ENCODE results near the gene PIAS4.

DNA sequence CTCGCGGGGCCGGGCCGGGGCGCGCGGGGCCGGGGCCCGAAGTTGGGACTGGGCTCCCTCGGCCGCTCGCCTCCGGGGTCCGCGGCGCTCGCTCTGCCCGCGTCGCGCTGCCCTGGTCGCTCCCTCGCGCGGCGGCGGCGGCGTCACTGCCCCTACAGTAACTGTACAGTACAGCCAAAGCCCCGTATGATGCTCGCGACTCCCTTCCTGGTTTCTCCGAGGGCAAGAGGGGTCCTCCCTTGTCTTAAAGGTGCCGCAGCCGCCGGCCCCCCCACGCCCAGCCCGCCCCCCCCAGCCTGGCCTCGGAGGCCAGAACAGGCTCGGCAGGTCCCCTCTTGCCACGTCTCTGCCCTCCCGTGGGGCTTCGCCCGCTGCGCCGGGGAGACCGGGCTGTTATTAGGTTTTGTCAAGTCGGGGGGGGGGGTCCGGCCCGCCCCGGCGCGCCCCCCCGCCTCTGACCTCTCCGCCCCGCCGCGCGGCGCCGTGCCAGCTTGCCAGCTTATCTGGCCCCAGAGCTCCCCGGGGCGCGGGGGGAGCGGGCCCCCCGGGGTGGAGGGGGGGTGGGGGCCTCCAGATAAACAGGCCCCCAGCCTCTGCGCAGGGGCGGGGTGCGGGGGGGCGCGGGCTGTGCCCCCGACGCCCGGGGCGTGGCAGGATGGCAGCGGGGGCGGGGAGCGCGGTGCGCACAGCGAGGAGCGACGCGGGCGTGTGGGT, 59.3 kb downstream of the PIAS4 start, which contains the start of gene ZBTB7A:
- TF ChIP-seq, protein P1, sequence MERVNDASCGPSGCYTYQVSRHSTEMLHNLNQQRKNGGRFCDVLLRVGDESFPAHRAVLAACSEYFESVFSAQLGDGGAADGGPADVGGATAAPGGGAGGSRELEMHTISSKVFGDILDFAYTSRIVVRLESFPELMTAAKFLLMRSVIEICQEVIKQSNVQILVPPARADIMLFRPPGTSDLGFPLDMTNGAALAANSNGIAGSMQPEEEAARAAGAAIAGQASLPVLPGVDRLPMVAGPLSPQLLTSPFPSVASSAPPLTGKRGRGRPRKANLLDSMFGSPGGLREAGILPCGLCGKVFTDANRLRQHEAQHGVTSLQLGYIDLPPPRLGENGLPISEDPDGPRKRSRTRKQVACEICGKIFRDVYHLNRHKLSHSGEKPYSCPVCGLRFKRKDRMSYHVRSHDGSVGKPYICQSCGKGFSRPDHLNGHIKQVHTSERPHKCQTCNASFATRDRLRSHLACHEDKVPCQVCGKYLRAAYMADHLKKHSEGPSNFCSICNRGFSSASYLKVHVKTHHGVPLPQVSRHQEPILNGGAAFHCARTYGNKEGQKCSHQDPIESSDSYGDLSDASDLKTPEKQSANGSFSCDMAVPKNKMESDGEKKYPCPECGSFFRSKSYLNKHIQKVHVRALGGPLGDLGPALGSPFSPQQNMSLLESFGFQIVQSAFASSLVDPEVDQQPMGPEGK (CRISPR knock-in tag; IDR thresholded peaks at IDR 0.05; ENCODE audit: borderline replicate concordance): peak; percentile 66; the same call in 1 of the 2 replicates
- TF ChIP-seq ZNF8 (CRISPR knock-in tag; IDR thresholded peaks at IDR 0.05): no peak
- no peak for TF ChIP-seq CSDC2 (CRISPR knock-in tag; IDR thresholded peaks at IDR 0.05)
- TF ChIP-seq ZC3H10 (CRISPR knock-in tag; IDR thresholded peaks at IDR 0.05): no peak
- TF ChIP-seq ZNF565 (CRISPR knock-in tag; conservative IDR thresholded peaks at IDR 0.05; ENCODE audit: low read depth): no peak
- TF ChIP-seq, protein P2, sequence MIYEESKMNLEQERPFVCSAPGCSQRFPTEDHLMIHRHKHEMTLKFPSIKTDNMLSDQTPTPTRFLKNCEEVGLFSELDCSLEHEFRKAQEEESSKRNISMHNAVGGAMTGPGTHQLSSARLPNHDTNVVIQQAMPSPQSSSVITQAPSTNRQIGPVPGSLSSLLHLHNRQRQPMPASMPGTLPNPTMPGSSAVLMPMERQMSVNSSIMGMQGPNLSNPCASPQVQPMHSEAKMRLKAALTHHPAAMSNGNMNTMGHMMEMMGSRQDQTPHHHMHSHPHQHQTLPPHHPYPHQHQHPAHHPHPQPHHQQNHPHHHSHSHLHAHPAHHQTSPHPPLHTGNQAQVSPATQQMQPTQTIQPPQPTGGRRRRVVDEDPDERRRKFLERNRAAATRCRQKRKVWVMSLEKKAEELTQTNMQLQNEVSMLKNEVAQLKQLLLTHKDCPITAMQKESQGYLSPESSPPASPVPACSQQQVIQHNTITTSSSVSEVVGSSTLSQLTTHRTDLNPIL (CRISPR knock-in tag; IDR thresholded peaks at IDR 0.05; ENCODE audit: low read depth): no peak
- TF ChIP-seq TOX (CRISPR knock-in tag; IDR thresholded peaks at IDR 0.05; ENCODE audit: borderline replicate concordance): no peak
- no peak for TF ChIP-seq ZNF70 (CRISPR knock-in tag; IDR thresholded peaks at IDR 0.05)
- no peak for TF ChIP-seq TCF4 (CRISPR knock-in tag; IDR thresholded peaks at IDR 0.05; ENCODE audit: borderline replicate concordance)
- no peak for TF ChIP-seq ISL1 (CRISPR knock-in tag; IDR thresholded peaks at IDR 0.05)
